ENCODE measurements around the gene ARHGAP24. TPM values are rescaled to one million over a fixed set of nuclear protein-coding genes. Genes with fewer than 3 reads are reported as not detected.
"Not testable (repeated sequence)": the region's sequence is repeated elsewhere in the genome, so short reads cannot be mapped to it uniquely, and the experiment has no call there.

Gene ARHGAP24
- total RNA-seq, 1 experiment from 2014 or later, result 4.6 TPM

DNA sequence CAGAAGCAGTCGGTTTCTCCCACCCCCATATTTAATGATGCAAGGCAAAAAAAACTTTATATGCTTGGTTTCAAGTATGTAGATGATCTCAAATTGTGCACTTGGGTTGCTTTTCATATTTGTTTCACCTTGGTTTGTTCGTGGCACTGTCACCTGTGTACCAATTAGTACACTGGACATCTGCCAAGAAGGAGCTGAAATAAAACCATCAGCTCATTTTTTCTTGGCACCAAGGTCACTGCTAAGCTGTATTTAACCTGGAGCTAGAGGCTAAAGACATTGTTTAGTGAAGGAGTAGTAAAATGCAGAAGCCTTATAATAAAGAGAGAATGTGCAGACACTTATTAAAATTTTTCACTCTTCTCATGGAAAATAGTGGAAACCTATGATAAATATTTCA is 430.8 kb downstream of the ARHGAP24 start:
- in situ Hi-C loops (cut with HindIII; ENCODE audit: low sequenced_read_pairs), result no loop called here
- no peak for DNase-seq (ENCODE audit: low spot score)

DNA sequence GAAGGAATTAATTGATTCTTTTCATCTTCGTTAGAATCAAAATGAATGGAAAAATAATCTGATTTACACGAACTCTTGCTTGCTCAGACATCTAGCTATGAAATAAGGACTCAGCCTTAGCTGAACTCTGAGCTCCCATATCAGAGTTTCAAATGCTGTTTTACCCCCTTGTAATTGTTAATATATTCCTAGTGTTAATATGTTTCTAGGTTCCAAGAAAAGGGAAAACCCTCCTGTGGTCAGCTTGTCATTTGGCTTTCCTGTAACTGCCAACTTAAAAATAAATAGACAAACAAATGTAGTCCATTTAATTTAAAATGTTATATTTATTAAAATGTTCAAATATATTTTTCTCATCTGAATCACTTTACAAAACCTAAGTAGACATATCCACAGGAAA is 432.1 kb downstream of the ARHGAP24 start:
- in situ Hi-C loops (cut with HindIII; ENCODE audit: low sequenced_read_pairs), result no loop called here
- no peak for DNase-seq (ENCODE audit: low spot score)

DNA sequence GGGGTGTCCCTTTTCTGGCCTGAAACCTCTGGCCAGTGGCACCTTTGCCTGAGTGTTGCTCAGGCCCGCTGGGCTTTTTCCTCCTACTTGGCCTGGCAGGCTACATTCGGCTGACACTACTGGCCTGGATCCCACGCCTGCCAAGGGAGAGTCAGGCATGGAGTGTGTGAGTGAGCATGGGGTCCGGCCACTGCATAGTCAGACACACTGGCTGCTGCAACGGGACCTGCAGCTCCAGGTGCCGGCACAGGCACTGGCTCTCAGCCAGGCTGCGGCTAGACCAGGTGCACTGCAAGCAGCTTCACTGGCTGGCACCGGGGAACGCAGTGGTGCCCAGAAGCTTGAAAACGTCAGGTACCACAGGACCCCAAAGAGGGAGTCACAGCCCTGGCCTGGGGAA is 434.9 kb downstream of the ARHGAP24 start:
- no peak for DNase-seq (ENCODE audit: low spot score)
- in situ Hi-C loops (cut with HindIII; ENCODE audit: low sequenced_read_pairs), result no loop called here

- DNase-seq (ENCODE audit: low spot score), result no peak
- in situ Hi-C loops (cut with HindIII; ENCODE audit: low sequenced_read_pairs), result no loop called here
These were observed 436.0 kb downstream of the ARHGAP24 start for GRCh38 chr4:85910985-85911384.

DNA sequence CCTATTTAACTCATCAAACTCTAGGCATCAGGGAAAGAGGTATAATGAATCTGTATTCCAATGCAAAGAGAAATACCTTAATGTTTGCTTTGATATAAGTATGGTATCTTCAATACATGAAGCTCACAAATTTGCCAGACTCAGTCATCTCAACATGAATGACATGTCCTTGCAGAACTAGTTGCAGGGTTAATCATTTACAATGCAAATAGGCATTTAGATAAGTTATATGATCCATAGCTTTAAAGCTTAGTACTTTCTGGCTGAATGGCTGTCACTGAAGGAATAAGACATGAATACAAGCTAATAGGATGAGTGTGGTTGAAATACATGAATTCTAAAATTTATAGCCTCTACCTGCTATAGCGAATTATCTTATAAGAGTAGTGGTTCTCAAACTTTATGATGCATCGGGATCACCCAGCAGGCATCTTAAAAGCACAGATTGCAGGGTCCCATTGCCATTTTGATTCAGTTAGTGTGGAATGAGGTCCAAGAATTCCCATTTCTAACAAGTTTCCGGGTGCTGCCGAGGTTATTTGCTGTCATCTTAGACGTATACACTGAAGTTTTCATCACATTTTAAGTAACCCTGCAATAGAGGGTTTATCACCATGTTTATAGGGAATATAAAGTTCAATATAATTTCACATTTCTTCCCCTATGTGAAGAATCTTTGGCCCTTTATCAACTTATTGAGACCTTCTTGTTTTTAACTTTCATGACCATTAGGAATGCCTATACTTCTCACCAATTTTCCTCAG is 439.2 kb downstream of the ARHGAP24 start:
- no peak for DNase-seq (ENCODE audit: low spot score)
- in situ Hi-C loops (cut with HindIII; ENCODE audit: low sequenced_read_pairs), result no loop called here

GRCh38 chr4:85915570-85915969 is 440.6 kb downstream of the ARHGAP24 start:
- DNase-seq (ENCODE audit: low spot score); in situ Hi-C loops (cut with HindIII; ENCODE audit: low sequenced_read_pairs): not testable (repeated sequence)

GRCh38 chr4:85919200-85919887 is 444.4 kb downstream of the ARHGAP24 start:
- no peak for DNase-seq (ENCODE audit: low spot score)

DNA sequence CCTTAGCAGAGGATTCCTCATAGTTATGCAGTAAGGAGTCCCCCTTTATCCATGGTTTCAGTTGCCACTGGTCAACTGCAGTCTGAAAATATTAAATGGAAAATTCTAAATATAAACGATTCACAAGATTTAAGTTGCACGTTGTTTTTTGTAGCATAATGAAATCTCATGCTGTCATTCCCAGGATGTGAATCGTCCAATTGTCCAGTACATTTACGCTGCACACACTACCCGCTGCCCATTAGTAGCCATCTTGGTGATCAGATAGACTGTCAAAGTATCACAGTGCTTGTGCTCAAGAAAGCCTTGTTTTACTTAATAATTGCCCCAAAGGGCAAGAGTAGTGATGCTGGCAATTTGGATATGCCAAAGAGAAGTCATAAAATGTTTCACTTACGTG is 450.1 kb downstream of the ARHGAP24 start:
- no peak for DNase-seq (ENCODE audit: low spot score)
- in situ Hi-C loops (cut with HindIII; ENCODE audit: low sequenced_read_pairs), result no loop called here

More at GRCh38 chr4:85919200-85919887, 444.4 kb downstream of the ARHGAP24 start:
- in situ Hi-C loops (cut with HindIII; ENCODE audit: low sequenced_read_pairs), result no loop called here

GRCh38 chr4:85928775-85929591 is 454.0 kb downstream of the ARHGAP24 start:
- in situ Hi-C loops (cut with HindIII; ENCODE audit: low sequenced_read_pairs), result no loop called here
- no peak for DNase-seq (ENCODE audit: low spot score)

- in situ Hi-C loops (cut with HindIII; ENCODE audit: low sequenced_read_pairs), result no loop called here
- DNase-seq (ENCODE audit: low spot score), result no peak
These were observed 455.2 kb downstream of the ARHGAP24 start for GRCh38 chr4:85929961-85930665.

DNA sequence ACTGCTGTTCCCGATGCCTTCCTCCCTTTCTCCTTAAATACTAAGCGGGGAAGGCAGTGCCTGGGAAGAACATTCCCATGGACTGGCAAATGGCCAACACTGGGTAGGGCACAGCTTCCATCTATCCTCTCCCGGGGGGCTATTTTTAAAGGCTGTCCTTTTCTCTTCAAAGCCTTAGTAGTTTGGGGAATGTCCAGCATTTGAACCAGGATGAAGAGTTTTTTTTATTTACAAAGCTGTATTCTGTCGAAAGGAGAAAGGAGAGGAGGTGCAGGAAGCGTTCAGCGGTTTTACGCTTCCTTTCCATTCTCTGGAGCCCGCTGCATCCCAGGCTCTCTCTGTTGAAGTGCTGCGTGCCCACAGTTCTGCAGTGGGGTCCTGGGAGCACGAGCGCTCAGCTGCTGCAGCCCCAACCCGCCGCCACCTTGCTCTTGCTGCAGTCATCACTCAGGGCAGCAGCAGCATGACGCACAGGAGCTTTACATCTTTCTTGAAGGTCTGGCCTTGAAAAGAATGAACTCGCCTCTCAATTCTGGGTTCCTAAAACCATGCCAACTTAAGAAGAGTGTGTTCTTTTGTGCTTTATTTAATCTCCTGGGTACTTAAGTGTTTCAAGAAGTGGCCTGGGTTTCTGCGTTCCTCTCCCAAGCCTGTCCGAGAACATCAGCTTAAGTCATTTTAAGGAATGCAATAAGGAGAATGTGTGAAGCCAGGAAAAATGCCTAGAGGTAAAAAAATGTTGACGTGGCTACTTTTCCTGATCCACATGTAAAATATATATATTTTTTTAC is 457.7 kb downstream of the ARHGAP24 start:
- in situ Hi-C loops (cut with HindIII; ENCODE audit: low sequenced_read_pairs), result no loop called here
- DNase-seq (ENCODE audit: low spot score), result no peak

- no peak for DNase-seq (ENCODE audit: low spot score)
- in situ Hi-C loops (cut with HindIII; ENCODE audit: low sequenced_read_pairs), result no loop called here
These were observed 458.3 kb downstream of the ARHGAP24 start for GRCh38 chr4:85933291-85933640.

DNA sequence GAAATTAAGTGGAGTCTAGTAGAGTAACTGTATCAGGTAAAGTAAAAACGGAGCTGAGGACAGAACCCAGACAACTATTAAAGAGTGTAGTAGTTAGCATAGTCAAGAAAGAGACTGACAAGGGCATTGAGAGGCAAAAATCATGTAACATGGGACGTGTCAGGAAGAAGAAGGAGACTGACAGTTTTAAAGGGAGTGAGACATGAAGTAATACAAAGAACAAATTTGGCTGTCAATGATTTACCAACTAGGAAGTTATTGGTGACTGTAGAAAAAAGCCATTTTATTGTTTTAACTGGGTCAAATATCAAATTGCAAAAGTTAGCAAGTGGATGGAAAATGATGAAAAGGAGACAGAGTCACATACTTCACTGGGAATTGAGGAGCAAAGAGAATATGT is 462.6 kb downstream of the ARHGAP24 start:
- in situ Hi-C loops (cut with HindIII; ENCODE audit: low sequenced_read_pairs), result no loop called here
- no peak for DNase-seq (ENCODE audit: low spot score)

GRCh38 chr4:85938062-85938461 is 463.1 kb downstream of the ARHGAP24 start:
- DNase-seq (ENCODE audit: low spot score), result no peak
- in situ Hi-C loops (cut with HindIII; ENCODE audit: low sequenced_read_pairs), result no loop called here

DNA sequence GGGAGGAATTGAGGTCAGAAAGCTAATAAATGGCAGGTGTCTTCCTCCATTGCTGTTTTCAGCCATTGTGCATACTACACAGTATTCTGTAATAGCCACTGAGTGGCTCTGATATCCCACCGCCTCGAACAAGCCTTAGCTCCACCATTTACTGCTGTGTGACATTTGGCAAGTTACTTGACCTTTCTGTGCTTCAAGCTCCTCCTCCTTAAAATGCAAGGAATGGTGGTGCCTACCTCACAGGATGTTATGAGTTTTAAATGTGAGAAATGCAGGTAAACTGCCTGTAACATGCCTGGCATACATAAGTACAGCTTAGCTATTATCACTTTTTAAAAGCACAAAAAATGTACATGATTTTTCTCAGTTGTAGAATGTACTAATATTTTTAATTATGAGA is 464.0 kb downstream of the ARHGAP24 start:
- in situ Hi-C loops (cut with HindIII; ENCODE audit: low sequenced_read_pairs), result no loop called here
- DNase-seq (ENCODE audit: low spot score), result no peak

DNA sequence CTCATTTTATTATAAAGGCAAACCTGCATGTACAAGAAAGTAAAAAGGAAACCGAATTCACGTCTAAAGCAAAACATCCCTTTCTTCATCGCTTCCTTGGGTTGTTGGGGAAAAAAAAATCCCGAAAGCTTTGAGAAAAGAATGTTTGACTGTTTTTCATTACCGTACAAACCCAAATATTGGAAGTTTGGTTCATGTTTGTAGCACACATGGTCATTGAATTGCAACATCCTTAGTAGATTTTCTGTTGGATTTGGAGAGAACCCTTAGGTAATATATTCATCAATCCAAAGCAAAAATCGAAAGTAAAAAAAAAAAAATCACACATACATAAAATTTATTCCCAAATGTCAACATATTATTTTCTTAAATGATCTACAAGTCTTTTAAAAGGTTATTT is 464.6 kb downstream of the ARHGAP24 start:
- in situ Hi-C loops (cut with HindIII; ENCODE audit: low sequenced_read_pairs), result no loop called here
- DNase-seq (ENCODE audit: low spot score), result no peak

DNA sequence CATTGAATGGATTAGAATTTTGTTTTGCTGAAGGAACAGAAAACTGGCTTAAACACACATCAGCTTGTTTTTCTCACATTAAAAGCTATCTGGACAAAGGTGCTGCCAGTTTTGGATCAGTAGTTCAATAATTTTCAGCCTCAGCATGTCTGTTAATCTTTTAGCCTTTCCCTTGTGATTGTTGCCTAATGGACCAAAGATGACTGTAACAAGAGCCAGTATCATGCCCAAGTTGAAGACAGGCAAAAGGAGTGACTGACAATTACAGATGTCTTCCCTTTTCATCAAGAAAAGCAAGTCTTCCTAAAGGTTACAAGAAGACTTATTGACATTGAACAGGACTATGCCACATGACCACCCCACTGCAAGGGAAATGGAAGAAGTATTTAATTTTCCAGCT is 465.2 kb downstream of the ARHGAP24 start:
- no peak for DNase-seq (ENCODE audit: low spot score)
- in situ Hi-C loops (cut with HindIII; ENCODE audit: low sequenced_read_pairs), result no loop called here

DNA sequence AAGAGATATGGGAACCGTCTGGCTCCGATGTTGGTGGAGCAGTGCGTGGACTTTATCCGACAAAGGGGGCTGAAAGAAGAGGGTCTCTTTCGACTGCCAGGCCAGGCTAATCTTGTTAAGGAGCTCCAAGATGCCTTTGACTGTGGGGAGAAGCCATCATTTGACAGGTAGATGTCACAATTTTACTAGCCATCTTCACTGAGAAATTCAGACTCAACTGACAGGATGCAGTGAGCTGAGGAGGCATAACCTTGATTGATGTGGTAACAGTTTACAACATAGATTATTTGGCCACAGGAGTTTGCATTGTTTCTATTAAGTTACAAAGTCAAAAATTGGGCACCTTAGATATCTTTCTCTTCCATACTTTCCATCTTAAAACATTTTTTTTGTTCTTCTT is 467.2 kb downstream of the ARHGAP24 start:
- in situ Hi-C loops (cut with HindIII; ENCODE audit: low sequenced_read_pairs), result no loop called here
- no peak for DNase-seq (ENCODE audit: low spot score)

- in situ Hi-C loops (cut with HindIII; ENCODE audit: low sequenced_read_pairs), result no loop called here
- DNase-seq (ENCODE audit: low spot score), result no peak
These were observed 471.9 kb downstream of the ARHGAP24 start for GRCh38 chr4:85946821-85947220.

All from G401 (cell line).